Hepatocyte (in vitro differentiated cells): ENCODE results near the gene SEMA4A.

ENCODE experiments used
- EZH2 ChIP-seq: fragments of 200-600 bp; sonication (generic); IDR thresholded peaks from 2 replicates; pipeline ENCODE4 v1.6.1; 2016; ENCODE audit warnings: antibody characterized with exemption, mild to moderate bottlenecking, borderline replicate concordance
- EZH2phosphoT487 ChIP-seq: fragments of 200-600 bp; sonication (generic); IDR thresholded peaks from one replicate; pipeline ENCODE4 v1.6.1; 2018; ENCODE audit warnings: antibody characterized with exemption, mild to moderate bottlenecking, low read depth, moderate library complexity; ENCODE audit not compliant: unreplicated experiment, severe bottlenecking
- TF ChIP-seq, protein P1 (sequence below): fragments of 200-600 bp; sonication (generic); IDR thresholded peaks from 2 replicates; pipeline ENCODE4 v1.5.1; 2016; ENCODE audit warnings: antibody characterized with exemption, mild to moderate bottlenecking; ENCODE audit not compliant: poor library complexity

DNA sequence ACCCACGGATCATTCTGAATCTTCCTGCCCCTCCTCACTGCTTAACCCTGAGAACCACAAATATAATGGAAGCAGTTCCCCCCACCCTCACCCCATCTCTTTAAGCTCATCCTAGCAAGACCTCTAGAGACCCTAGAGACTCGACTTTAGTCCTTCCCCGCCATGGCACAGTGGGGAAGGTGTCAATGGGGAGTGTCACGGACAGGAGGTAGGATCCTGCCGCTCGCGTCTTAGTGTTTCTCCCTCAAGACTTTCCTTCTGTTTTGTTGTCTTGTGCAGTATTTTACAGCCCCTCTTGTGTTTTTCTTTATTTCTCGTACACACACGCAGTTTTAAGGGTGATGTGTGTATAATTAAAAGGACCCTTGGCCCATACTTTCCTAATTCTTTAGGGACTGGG, 58.7 kb downstream of the SEMA4A start:
- TF ChIP-seq EZH2 (no peak), EZH2phosphoT487 (no peak)
- TF ChIP-seq, protein P1, sequence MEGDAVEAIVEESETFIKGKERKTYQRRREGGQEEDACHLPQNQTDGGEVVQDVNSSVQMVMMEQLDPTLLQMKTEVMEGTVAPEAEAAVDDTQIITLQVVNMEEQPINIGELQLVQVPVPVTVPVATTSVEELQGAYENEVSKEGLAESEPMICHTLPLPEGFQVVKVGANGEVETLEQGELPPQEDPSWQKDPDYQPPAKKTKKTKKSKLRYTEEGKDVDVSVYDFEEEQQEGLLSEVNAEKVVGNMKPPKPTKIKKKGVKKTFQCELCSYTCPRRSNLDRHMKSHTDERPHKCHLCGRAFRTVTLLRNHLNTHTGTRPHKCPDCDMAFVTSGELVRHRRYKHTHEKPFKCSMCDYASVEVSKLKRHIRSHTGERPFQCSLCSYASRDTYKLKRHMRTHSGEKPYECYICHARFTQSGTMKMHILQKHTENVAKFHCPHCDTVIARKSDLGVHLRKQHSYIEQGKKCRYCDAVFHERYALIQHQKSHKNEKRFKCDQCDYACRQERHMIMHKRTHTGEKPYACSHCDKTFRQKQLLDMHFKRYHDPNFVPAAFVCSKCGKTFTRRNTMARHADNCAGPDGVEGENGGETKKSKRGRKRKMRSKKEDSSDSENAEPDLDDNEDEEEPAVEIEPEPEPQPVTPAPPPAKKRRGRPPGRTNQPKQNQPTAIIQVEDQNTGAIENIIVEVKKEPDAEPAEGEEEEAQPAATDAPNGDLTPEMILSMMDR: no peak
